CD4-positive, alpha-beta T cell (primary cell): ENCODE results near the gene SAMD10. TPM values are rescaled to one million over a fixed set of nuclear protein-coding genes. Genes with fewer than 3 reads are reported as not detected.

Source experiments
- ATAC-seq: fragments of 200-7000 bp; cut with Tn5 transposase; one replicate; pipeline ENCODE4 v1.10.0; 2022; ENCODE audit warnings: mild to moderate bottlenecking; ENCODE audit not compliant: poor library complexity
- CTCF ChIA-PET: fragments of 350-600 bp; sonication (Branson Sonifier 250); formaldehyde crosslinking; loops from one replicate; lab custom pipeline; 2021; ENCODE audit warnings: antibody characterized with exemption, inconsistent platforms; lab: Charles Lee
- POLR2A ChIA-PET: fragments of 350-600 bp; sonication (Branson Sonifier 250); formaldehyde crosslinking; loops from one replicate; lab custom pipeline; 2021; ENCODE audit warnings: antibody characterized with exemption, inconsistent platforms; lab: Charles Lee
- DNase-seq, 14 experiments: peaks; one replicate each; pipeline ENCODE4 v3.0.0-alpha.2; 2013 to 2020; ENCODE audit warnings: mixed read lengths in 2 of 14
- H3K27ac ChIP-seq, 2 donors: one replicate each; pipeline versions ENCODE4 v1.5.1 to v1.7.0; 2013; ENCODE audit warnings: low read length in 2 of 2, low read depth in 1 of 2, mild to moderate bottlenecking in 1 of 2
- H3K27me3 ChIP-seq, 2 experiments: 1 replicate in 1 of 2; 2 replicates in 1 of 2; pipeline versions ENCODE4 v1.6.1 to v1.7.0; 2013; ENCODE audit warnings: low read length in 2 of 2, control low read depth in 1 of 2, mild to moderate bottlenecking in 1 of 2, moderate library complexity in 1 of 2; ENCODE audit not compliant: insufficient read depth in 2 of 2, control insufficient read depth in 1 of 2
- H3K36me3 ChIP-seq: one replicate; pipeline ENCODE4 v1.6.1; 2013; ENCODE audit warnings: low read length, control low read depth; ENCODE audit not compliant: insufficient read depth
- H3K4me1 ChIP-seq: one replicate; pipeline ENCODE4 v1.6.1; 2013; ENCODE audit warnings: low read length, control low read depth; ENCODE audit not compliant: insufficient read depth
- H3K4me3 ChIP-seq: one replicate; pipeline ENCODE4 v1.5.1; 2013; ENCODE audit warnings: mild to moderate bottlenecking, low read length, moderate library complexity
- H3K9me3 ChIP-seq, 2 experiments: 1 replicate in 1 of 2; 2 replicates in 1 of 2; pipeline versions ENCODE4 v1.6.1 to v1.7.0; 2013; ENCODE audit warnings: low read length in 2 of 2, mild to moderate bottlenecking in 2 of 2, control low read depth in 1 of 2, moderate library complexity in 1 of 2; ENCODE audit not compliant: control insufficient read depth in 1 of 2, insufficient read depth in 1 of 2
- H3K27ac Mint-ChIP-seq: one replicate; pipeline ENCODE4 v1.8.0; 2020; ENCODE audit warnings: mixed read lengths
- H3K27me3 Mint-ChIP-seq: one replicate; pipeline ENCODE4 v1.8.0; 2021; ENCODE audit warnings: mixed read lengths
- H3K36me3 Mint-ChIP-seq: one replicate; pipeline ENCODE4 v1.8.0; 2021; ENCODE audit warnings: low read depth, mixed read lengths
- H3K4me1 Mint-ChIP-seq: one replicate; pipeline ENCODE4 v1.8.0; 2021; ENCODE audit warnings: low read depth, mixed read lengths
- H3K4me3 Mint-ChIP-seq: one replicate; pipeline ENCODE4 v1.8.0; 2020; ENCODE audit warnings: mild to moderate bottlenecking, mixed read lengths
- H3K9me3 Mint-ChIP-seq: one replicate; pipeline ENCODE4 v1.8.0; 2020; ENCODE audit warnings: mixed read lengths
- intact Hi-C, 2 experiments: fragments of 100-400 bp; cut with DNase I in 1 of 2; cut with micrococcal nuclease in 1 of 2; formaldehyde crosslinking; loops; one replicate each; pipeline versions ENCODE4 v1.15.1 to v1.9.0; 2023 to 2025; cut with DNase I, micrococcal nuclease
- total RNA-seq, 174 experiments: library from RNA in 2 of 174; stranded (reverse) in 2 of 174; gene quantifications; one replicate each; pipeline ENCODE4 v1.2.3 and lab custom pipeline; 2021 to 2026
- TF ChIP-seq, protein P1 (sequence below): fragments of 200-600 bp; IDR thresholded peaks from one replicate; pipeline ENCODE4 v1.8.0; 2022; ENCODE audit warnings: antibody characterized with exemption, mild to moderate bottlenecking

SAMD10 gene
- total RNA-seq, 2 experiments from 2014 or later: 12.0 to 12.1 TPM

DNA sequence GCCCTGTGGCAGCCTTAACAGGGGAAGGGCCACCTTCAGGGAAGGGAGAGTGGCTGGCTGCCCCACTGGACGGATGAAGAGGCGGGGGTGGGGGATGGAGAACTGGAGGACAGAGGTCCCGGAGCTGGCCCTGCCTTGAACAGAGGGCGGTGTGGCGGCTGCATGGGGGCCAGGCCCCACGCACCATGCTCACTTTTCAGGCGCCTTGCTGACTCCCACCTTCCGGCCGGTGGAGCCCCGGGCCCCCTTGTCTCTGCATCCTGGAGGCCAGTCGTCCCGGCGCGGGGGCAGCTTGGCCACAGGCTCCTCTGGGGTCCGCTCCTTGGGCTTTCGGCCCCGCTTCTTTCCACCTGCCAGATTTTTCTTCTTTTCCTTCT is 19.8 kb downstream of the SAMD10 start:
- no peaks in the 10 kb centered on the region for H3K27me3 ChIP-seq
- no peak overlapping the region for H3K4me3 Mint-ChIP-seq
- intact Hi-C loops: loop anchor here in 1 of 2 experiments (5.0 kb wide), 1 partner anchor 252 kb away; the partner anchor contains the start of genes ARFRP1 and ZGPAT
- CTCF ChIA-PET: interaction anchor here (1.3 kb wide), 1 partner anchor 20 kb away, joined by 4 read pairs; the partner anchor contains the start of gene SAMD10
- POLR2A ChIA-PET: no interaction called here
- no peak overlapping the region for H3K4me3 ChIP-seq
- peaks cover 24% of the 10 kb centered on the region for H3K4me1 Mint-ChIP-seq
- H3K27ac Mint-ChIP-seq: no peak overlapping the region
- no peaks in the 10 kb centered on the region for H3K27me3 Mint-ChIP-seq
- TF ChIP-seq, protein P1, sequence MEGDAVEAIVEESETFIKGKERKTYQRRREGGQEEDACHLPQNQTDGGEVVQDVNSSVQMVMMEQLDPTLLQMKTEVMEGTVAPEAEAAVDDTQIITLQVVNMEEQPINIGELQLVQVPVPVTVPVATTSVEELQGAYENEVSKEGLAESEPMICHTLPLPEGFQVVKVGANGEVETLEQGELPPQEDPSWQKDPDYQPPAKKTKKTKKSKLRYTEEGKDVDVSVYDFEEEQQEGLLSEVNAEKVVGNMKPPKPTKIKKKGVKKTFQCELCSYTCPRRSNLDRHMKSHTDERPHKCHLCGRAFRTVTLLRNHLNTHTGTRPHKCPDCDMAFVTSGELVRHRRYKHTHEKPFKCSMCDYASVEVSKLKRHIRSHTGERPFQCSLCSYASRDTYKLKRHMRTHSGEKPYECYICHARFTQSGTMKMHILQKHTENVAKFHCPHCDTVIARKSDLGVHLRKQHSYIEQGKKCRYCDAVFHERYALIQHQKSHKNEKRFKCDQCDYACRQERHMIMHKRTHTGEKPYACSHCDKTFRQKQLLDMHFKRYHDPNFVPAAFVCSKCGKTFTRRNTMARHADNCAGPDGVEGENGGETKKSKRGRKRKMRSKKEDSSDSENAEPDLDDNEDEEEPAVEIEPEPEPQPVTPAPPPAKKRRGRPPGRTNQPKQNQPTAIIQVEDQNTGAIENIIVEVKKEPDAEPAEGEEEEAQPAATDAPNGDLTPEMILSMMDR: no peak
- H3K9me3 Mint-ChIP-seq: no peaks in the 10 kb centered on the region
- peaks cover 40% of the 10 kb centered on the region for H3K36me3 ChIP-seq
- peaks cover 0 to 9% of the 10 kb centered on the region in 2 experiments for H3K9me3 ChIP-seq
- H3K36me3 Mint-ChIP-seq: peaks cover 25% of the 10 kb centered on the region
- peaks cover 30% of the 10 kb centered on the region for H3K4me1 ChIP-seq
- ATAC-seq (no peak), DNase-seq (no peak)
- H3K27ac ChIP-seq: no peak overlapping the region

GRCh38 chr20:63958964-63959698 is 20.3 kb downstream of the SAMD10 start:
- no peak for ATAC-seq
- no peak overlapping the region for H3K4me3 Mint-ChIP-seq
- peaks cover 35% of the 10 kb centered on the region for H3K36me3 ChIP-seq

GRCh38 chr20:63958471-63958870 is 21.0 kb downstream of the SAMD10 start:
- Mint-ChIP-seq H3K4me1 (peaks cover 36% of the 10 kb centered on the region), H3K9me3 (no peaks in the 10 kb centered on the region), H3K36me3 (peaks cover 25% of the 10 kb centered on the region), H3K27ac (no peak overlapping the region), H3K27me3 (no peaks in the 10 kb centered on the region), H3K4me3 (no peak overlapping the region)
- TF ChIP-seq, protein P1: no peak
- ATAC-seq (no peak), DNase-seq (no peak)
- ChIA-PET CTCF (interaction anchor here (1.3 kb wide), 1 partner anchor 21 kb away, joined by 4 read pairs; the partner anchor contains the start of gene SAMD10), POLR2A (no interaction called here)
- H3K4me3 ChIP-seq: no peak overlapping the region
- no peaks in the 10 kb centered on the region for H3K27me3 ChIP-seq
- intact Hi-C loops: loop anchor here in 1 of 2 experiments (5.0 kb wide), 1 partner anchor 251 kb away; the partner anchor contains the start of genes ARFRP1 and ZGPAT
- H3K27ac ChIP-seq: no peak overlapping the region
- peaks cover 41% of the 10 kb centered on the region for H3K4me1 ChIP-seq
- H3K36me3 ChIP-seq: peaks cover 30% of the 10 kb centered on the region
- H3K9me3 ChIP-seq: no peaks in the 10 kb centered on the region

More at GRCh38 chr20:63958964-63959698, 20.3 kb downstream of the SAMD10 start:
- H3K27ac Mint-ChIP-seq: no peak overlapping the region
- intact Hi-C loops: loop anchor here in 1 of 2 experiments (5.0 kb wide), 1 partner anchor 252 kb away; the partner anchor contains the start of genes ARFRP1 and ZGPAT
- H3K4me1 ChIP-seq: peaks cover 35% of the 10 kb centered on the region
- no peak for DNase-seq
- TF ChIP-seq, protein P1: no peak
- no peaks in the 10 kb centered on the region for H3K9me3 Mint-ChIP-seq
- no peaks in the 10 kb centered on the region for H3K27me3 ChIP-seq
- H3K36me3 Mint-ChIP-seq: peaks cover 25% of the 10 kb centered on the region
- H3K9me3 ChIP-seq: peaks cover 0 to 3% of the 10 kb centered on the region in 2 experiments
- H3K27me3 Mint-ChIP-seq: no peaks in the 10 kb centered on the region
- peaks cover 29% of the 10 kb centered on the region for H3K4me1 Mint-ChIP-seq
- no peak overlapping the region for H3K27ac ChIP-seq
- H3K4me3 ChIP-seq: no peak overlapping the region
- ChIA-PET POLR2A (no interaction called here), CTCF (interaction anchor here (1.3 kb wide), 1 partner anchor 21 kb away, joined by 4 read pairs; the partner anchor contains the start of gene SAMD10)
